ENCODE data around the gene STXBP1.
A peak's percentile ranks its signal among the peaks of the same experiment; 100 is the strongest.

The STXBP1 gene

GRCh38 chr9:127694890-127695720 lies 83.0 kb downstream of the STXBP1 start:
- no peak for DNase-seq

- no peak for DNase-seq
These were observed 85.5 kb downstream of the STXBP1 start for GRCh38 chr9:127697575-127697974.

- no peak for DNase-seq
These were observed 86.3 kb downstream of the STXBP1 start for GRCh38 chr9:127698386-127698785.

GRCh38 chr9:127698985-127699670 lies 87.1 kb downstream of the STXBP1 start:
- no peak for DNase-seq

GRCh38 chr9:127700140-127700539 lies 88.1 kb downstream of the STXBP1 start:
- no peak for DNase-seq

GRCh38 chr9:127700594-127701255 lies 88.6 kb downstream of the STXBP1 start:
- DNase-seq = no peak

- DNase-seq = no peak
These were observed 91.3 kb downstream of the STXBP1 start for GRCh38 chr9:127703289-127703946.

GRCh38 chr9:127705577-127706379 lies 93.7 kb downstream of the STXBP1 start:
- DNase-seq = no peak

GRCh38 chr9:127706836-127707241 lies 94.8 kb downstream of the STXBP1 start, which contains the start of gene CFAP157:
Gene CFAP157 (plus strand): TSS chr9:127706988. CDS start chr9:127707032, 44 bp downstream.
- DNase-seq = peak; percentile 44

GRCh38 chr9:127707766-127708165 lies 95.7 kb downstream of the STXBP1 start:
- DNase-seq = peak; percentile 44

GRCh38 chr9:127708952-127709587 lies 97.0 kb downstream of the STXBP1 start:
- no peak for DNase-seq

GRCh38 chr9:127710204-127710783 lies 98.2 kb downstream of the STXBP1 start:
- DNase-seq = no peak

GRCh38 chr9:127711226-127711701 lies 99.2 kb downstream of the STXBP1 start:
- DNase-seq = peak; percentile 50

GRCh38 chr9:127711831-127712274 lies 99.8 kb downstream of the STXBP1 start:
- peak; percentile 95 for DNase-seq

- no peak for DNase-seq
These were observed 100.3 kb downstream of the STXBP1 start for GRCh38 chr9:127712371-127712770.

GRCh38 chr9:127712867-127713266 lies 100.8 kb downstream of the STXBP1 start:
- DNase-seq = no peak

GRCh38 chr9:127714020-127714750 lies 102.1 kb downstream of the STXBP1 start:
- no peak for DNase-seq

- DNase-seq = no peak
These were observed 102.9 kb downstream of the STXBP1 start for GRCh38 chr9:127714951-127715469.

- peak; percentile 86 for DNase-seq
These were observed 103.6 kb downstream of the STXBP1 start, which contains the start of the genes PTRH1 and TTC16 for GRCh38 chr9:127715470-127716337. Gene PTRH1 (minus strand): TSS chr9:127715663. CDS start chr9:127715639, 24 bp downstream. Gene TTC16 (plus strand): TSS chr9:127716079. CDS start chr9:127716146, 67 bp downstream.
